ENCODE measurements around the gene CPNE2.

DNA sequence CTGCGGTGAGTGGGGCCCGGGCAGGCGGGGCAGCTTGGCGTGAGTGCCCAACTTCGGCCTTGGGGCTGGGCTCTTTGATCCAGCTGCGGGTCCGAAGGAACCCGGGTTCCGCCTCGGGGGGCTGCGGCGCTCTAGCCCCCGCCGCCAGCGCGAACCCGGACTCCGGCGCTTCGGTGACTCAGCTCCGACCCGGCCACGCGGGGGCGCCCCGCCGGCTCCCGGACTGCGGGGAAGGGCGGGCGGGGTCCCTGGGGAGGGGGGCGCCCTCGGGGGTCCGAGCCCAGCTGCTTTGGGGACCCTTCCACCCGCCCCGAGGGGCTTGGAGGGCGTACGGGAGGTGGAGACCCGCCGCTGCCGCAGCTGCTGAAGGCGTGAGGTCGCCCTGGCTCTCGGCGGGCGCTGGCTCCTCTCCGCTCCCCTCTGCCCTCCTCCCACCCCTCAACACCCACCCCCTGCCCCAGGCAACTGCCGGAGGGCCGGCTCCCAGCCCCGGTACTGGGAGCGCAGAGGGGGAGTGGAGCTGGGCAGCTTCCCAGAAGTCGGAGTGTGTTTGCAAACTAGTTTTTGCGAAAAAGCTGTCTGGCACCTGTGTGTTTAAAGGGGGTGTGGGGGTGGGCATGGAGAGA is 516 bp downstream of the CPNE2 start:
- TF ChIP-seq CTCF (IDR thresholded peaks at IDR 0.05): peak in 1 of 3 experiments; percentile 34
- TF ChIP-seq POLR2A (IDR thresholded peaks at IDR 0.05): no peak

All from vagina (tissue), 2 donors.